ENCODE results near the gene CHRD.

CHRD gene

GRCh38 chr3:184341925-184342324 is 37.9 kb upstream of the CHRD start:
- TF ChIP-seq CTCF (IDR thresholded peaks at IDR 0.05; ENCODE audit: borderline replicate concordance, control extremely low read depth, extremely low read depth, insufficient read depth, missing control alignments) = no peak
- in situ Hi-C loops (cut with MboI; ENCODE audit: low sequenced_read_pairs, unreplicated experiment) = no loop called here
- no peak for DNase-seq (ENCODE audit: low spot score)

- in situ Hi-C loops (cut with MboI; ENCODE audit: low sequenced_read_pairs, unreplicated experiment) = no loop called here
- TF ChIP-seq CTCF (IDR thresholded peaks at IDR 0.05; ENCODE audit: borderline replicate concordance, control extremely low read depth, extremely low read depth, insufficient read depth, missing control alignments) = no peak
- DNase-seq (ENCODE audit: low spot score) = no peak
Observed at GRCh38 chr3:184343200-184343876, 36.5 kb upstream of the CHRD start.

- no peak for TF ChIP-seq CTCF (IDR thresholded peaks at IDR 0.05; ENCODE audit: borderline replicate concordance, control extremely low read depth, extremely low read depth, insufficient read depth, missing control alignments)
- DNase-seq (ENCODE audit: low spot score) = no peak
- in situ Hi-C loops (cut with MboI; ENCODE audit: low sequenced_read_pairs, unreplicated experiment) = no loop called here
Observed at GRCh38 chr3:184344579-184345316, 35.1 kb upstream of the CHRD start.

GRCh38 chr3:184345317-184346144 is 34.3 kb upstream of the CHRD start:
- no peak for TF ChIP-seq CTCF (IDR thresholded peaks at IDR 0.05; ENCODE audit: borderline replicate concordance, control extremely low read depth, extremely low read depth, insufficient read depth, missing control alignments)
- in situ Hi-C loops (cut with MboI; ENCODE audit: low sequenced_read_pairs, unreplicated experiment) = no loop called here
- DNase-seq (ENCODE audit: low spot score) = peak; percentile 65

GRCh38 chr3:184346480-184347190 is 33.2 kb upstream of the CHRD start:
- in situ Hi-C loops (cut with MboI; ENCODE audit: low sequenced_read_pairs, unreplicated experiment) = no loop called here
- TF ChIP-seq CTCF (IDR thresholded peaks at IDR 0.05; ENCODE audit: borderline replicate concordance, control extremely low read depth, extremely low read depth, insufficient read depth, missing control alignments) = no peak
- no peak for DNase-seq (ENCODE audit: low spot score)
